GM12878 (cell line): ENCODE measurements around the gene GALNTL6. TPM values are rescaled to one million over a fixed set of nuclear protein-coding genes. Genes with fewer than 3 reads are reported as not detected.

Source experiments
- ATAC-seq: fragments of 200-7000 bp; cut with Tn5 transposase; 3 replicates; pipeline ENCODE4 v1.9.1; 2020; ENCODE audit warnings: mild to moderate bottlenecking, moderate library complexity
- BruUV-seq: library from RNA; stranded (reverse); fragments of 400-500 nt; replicated peaks from 2 replicates; lab custom pipeline; 2021; lab: Mats Ljungman, UMichigan
- CTCF ChIA-PET: fragments of 300-600 bp; sonication (Branson Sonifier 250); formaldehyde crosslinking; extraction: SDS; loops from one replicate; lab custom pipeline; 2021; ENCODE audit warnings: inconsistent platforms; lab: Yijun Ruan, JAX
- POLR2A ChIA-PET: fragments of 350-600 bp; formaldehyde crosslinking; extraction: SDS; loops from one replicate; lab custom pipeline; 2021; ENCODE audit warnings: inconsistent platforms; lab: Charles Lee
- RAD21 ChIA-PET: fragments of 300-600 bp; sonication (Branson Sonifier 250); formaldehyde crosslinking; loops from one replicate; lab custom pipeline; 2023; ENCODE audit warnings: antibody characterized with exemption; ENCODE audit not compliant: unreplicated experiment; lab: Charles Lee
- SMC1A ChIA-PET: fragments of 300-600 bp; sonication (Branson Sonifier 250); formaldehyde crosslinking; loops from one replicate; lab custom pipeline; 2023; ENCODE audit not compliant: unreplicated experiment, uncharacterized antibody; lab: Charles Lee
- DNase-seq: peaks from one replicate; pipeline ENCODE4 v3.0.0-alpha.2; 2011; ENCODE audit warnings: low read depth, low spot score
- FAIRE-seq: peaks from 3 replicates; lab custom pipeline; 2011; peaks lifted over from hg19 to GRCh38; lab: Jason Lieb, UNC
- H2AFZ ChIP-seq: 2 replicates; pipeline ENCODE4 v1.6.0; 2011; ENCODE audit warnings: low read depth, low read length, control low read depth; ENCODE audit not compliant: control insufficient read depth
- H3K27ac ChIP-seq: 2 replicates; pipeline ENCODE4 v1.5.1; 2011; ENCODE audit warnings: control low read depth; ENCODE audit not compliant: control insufficient read depth, insufficient read depth
- H3K27me3 ChIP-seq, 2 experiments: replicated peaks in 1 of 2; 2 replicates each; pipeline versions ENCODE4 v1.6.0 to v1.6.1; 2011; ENCODE audit warnings: low read length in 1 of 2; ENCODE audit not compliant: control insufficient read depth in 2 of 2, insufficient read depth in 2 of 2
- H3K36me3 ChIP-seq, 2 experiments: 2 replicates each; pipeline ENCODE4 v1.5.1; 2011; ENCODE audit warnings: low read length in 1 of 2; ENCODE audit not compliant: control insufficient read depth in 2 of 2, insufficient read depth in 2 of 2
- H3K4me1 ChIP-seq: 2 replicates; pipeline ENCODE4 v1.6.1; 2011; ENCODE audit warnings: mild to moderate bottlenecking, low read length, moderate library complexity, mixed read lengths; ENCODE audit not compliant: control insufficient read depth, insufficient read depth
- H3K4me2 ChIP-seq: 2 replicates; pipeline ENCODE4 v1.6.0; 2011; ENCODE audit warnings: control low read depth; ENCODE audit not compliant: control insufficient read depth, insufficient read depth
- H3K4me3 ChIP-seq: fragments of 200-600 bp; sonication (generic); 2 replicates; pipeline ENCODE4 v1.5.1; 2016
- H3K79me2 ChIP-seq: 2 replicates; pipeline ENCODE4 v1.6.0; 2011; ENCODE audit warnings: low read length; ENCODE audit not compliant: control insufficient read depth, insufficient read depth
- H3K9ac ChIP-seq: 2 replicates; pipeline ENCODE4 v1.8.0; 2011; ENCODE audit warnings: low read length, control low read depth, mixed read lengths; ENCODE audit not compliant: control insufficient read depth, insufficient read depth
- H3K9me3 ChIP-seq: replicated peaks from 3 replicates; pipeline ENCODE4 v1.5.1; 2011; ENCODE audit warnings: mild to moderate bottlenecking, low read length; ENCODE audit not compliant: control insufficient read depth, insufficient read depth
- H4K20me1 ChIP-seq: 2 replicates; pipeline ENCODE4 v1.6.0; 2011; ENCODE audit not compliant: control insufficient read depth, insufficient read depth
- ASH2L ChIP-seq: fragments of 300-600, 200-600 bp; sonication (generic); IDR thresholded peaks from 2 replicates; pipeline ENCODE4 v1.6.1; 2017; ENCODE audit warnings: low read depth, mild to moderate bottlenecking, borderline replicate concordance
- BCL11A ChIP-seq: IDR thresholded peaks from 2 replicates; pipeline ENCODE4 v1.6.1; 2011; ENCODE audit warnings: low read depth, low read length
- BHLHE40 ChIP-seq, 2 experiments: fragments of 450-650 bp in 1 of 2; IDR thresholded peaks; 2 replicates each; pipeline ENCODE4 v1.6.1; 2011 to 2017; ENCODE audit warnings: low read depth in 2 of 2, borderline replicate concordance in 1 of 2, improper control_type of control experiment in 1 of 2, low read length in 1 of 2, mild to moderate bottlenecking in 1 of 2
- CHD1 ChIP-seq: IDR thresholded peaks from 2 replicates; pipeline ENCODE4 v1.6.1; 2012; ENCODE audit warnings: low read depth, low read length, improper control_type of control experiment
- CHD4 ChIP-seq: fragments of 200-600 bp; sonication (generic); IDR thresholded peaks from 2 replicates; pipeline ENCODE4 v1.6.1; 2016; ENCODE audit warnings: mild to moderate bottlenecking
- EGR1 ChIP-seq, 2 experiments: IDR thresholded peaks; 1 replicate in 1 of 2; 2 replicates in 1 of 2; pipeline ENCODE4 v1.6.1; 2011 to 2012; ENCODE audit warnings: low read depth in 2 of 2, low read length in 2 of 2, borderline replicate concordance in 1 of 2, mild to moderate bottlenecking in 1 of 2, moderate library complexity in 1 of 2
- HDAC2 ChIP-seq: fragments of 200-600 bp; sonication (generic); IDR thresholded peaks from 2 replicates; pipeline ENCODE4 v1.6.1; 2017
- IRF3 ChIP-seq: fragments of 450-650 bp; IDR thresholded peaks from 2 replicates; pipeline ENCODE4 v1.6.1; 2014; ENCODE audit warnings: mild to moderate bottlenecking
- PKNOX1 ChIP-seq: fragments of 450-650 bp; IDR thresholded peaks from 2 replicates; pipeline ENCODE4 v1.6.1; 2016; ENCODE audit warnings: mild to moderate bottlenecking
- SP1 ChIP-seq: IDR thresholded peaks from one replicate; pipeline ENCODE4 v1.6.1; 2011; ENCODE audit warnings: low read depth, low read length
- TCF3 ChIP-seq: IDR thresholded peaks from 2 replicates; pipeline ENCODE4 v1.6.1; 2012; ENCODE audit warnings: low read depth, mild to moderate bottlenecking, low read length, borderline replicate concordance; ENCODE audit not compliant: insufficient read depth
- ZBTB40 ChIP-seq: fragments of 450-650 bp; IDR thresholded peaks from 2 replicates; pipeline ENCODE4 v1.6.1; 2016; ENCODE audit warnings: mild to moderate bottlenecking, moderate library complexity, borderline replicate concordance
- ZNF592 ChIP-seq: fragments of 450-650 bp; IDR thresholded peaks from 2 replicates; pipeline ENCODE4 v1.6.1; 2017; ENCODE audit warnings: mild to moderate bottlenecking, moderate library complexity
- WGBS: methylation state at CpG from one replicate; pipeline ENCODE4 v1.1.6; 2016; ENCODE audit warnings: low lambda C conversion rate; ENCODE audit not compliant: insufficient replicate concordance, insufficient coverage; ENCODE audit errors: missing lambda C conversion rate; 5-methylcytosine and 5-hydroxymethylcytosine counted together
- in situ Hi-C: fragments of 300-500 bp; cut with MboI; formaldehyde crosslinking; loops from 9 replicates; pipeline ENCODE4 v1.14.3; 2018; ENCODE audit warnings: mixed read lengths
- intact Hi-C: fragments of 100-400 bp; cut with micrococcal nuclease; formaldehyde crosslinking; loops from one replicate; pipeline ENCODE4 v1.14.2; 2022; ENCODE audit not compliant: unreplicated experiment
- polyA plus RNA-seq, 11 experiments: library from polyadenylated mRNA; depleted of rRNA in 4 of 11; unstranded in 6 of 11; stranded (reverse) in 5 of 11; fragments of >200 nt; fragmentation: Nextera tagmentation in 4 of 11; fragmentation: Illumina TruSeq in 1 of 11; extraction: Ambion mirVana in 4 of 11; extraction: Trizol in 1 of 11; gene quantifications; 1 replicate in 1 of 11; 2 replicates in 10 of 11; pipeline versions ENCODE4 v1.2.1 to v1.2.3, GENCODE V29; 2011 to 2016; ENCODE audit warnings: inconsistent platforms in 2 of 11, missing spikeins in 2 of 11, low read depth in 1 of 11
- total RNA-seq, 4 experiments: library from RNA; depleted of rRNA in 3 of 4; stranded (reverse); fragments of >200 nt in 3 of 4; fragmentation: Illumina TruSeq in 1 of 4; extraction: Trizol in 1 of 4; gene quantifications; 2 replicates each; pipeline versions ENCODE4 v1.2.1 to v1.2.3, GENCODE V29; 2013 to 2021

The GALNTL6 gene
- total and polyA plus RNA-seq, 10 of the 15 experiments (the other 5 are each of a cell fraction or from before 2014, with no cell fraction given): 0.01 to 0.29 TPM; not detected in 8

GRCh38 chr4:173005912-173006633 is 1192.9 kb downstream of the GALNTL6 start:
- in situ Hi-C loops (no loop called here), intact Hi-C loops (no loop called here)
- BruUV-seq: no TSS peak
- ChIA-PET CTCF (interaction anchor here (1.3 to 1.5 kb wide), 3 partner anchors 7 to 295 kb away, joined by 3 to 7 read pairs (median 4); no protein-coding TSS in a partner anchor), SMC1A (interaction anchor here (1.1 to 1.6 kb wide), 3 partner anchors 251 to 412 kb away, joined by 3 to 5 read pairs (median 5); no protein-coding TSS in a partner anchor), RAD21 (no interaction called here), POLR2A (no interaction called here)
- 24% methylated on average over 3 of the region's 3 CpGs for whole genome bisulfite sequencing
- no peak overlapping the region for H3K27ac ChIP-seq
- H3K4me1 ChIP-seq: no peaks in the 10 kb centered on the region
- no peaks in the 10 kb centered on the region for H3K36me3 ChIP-seq
- H3K27me3 ChIP-seq: no peaks in the 10 kb centered on the region; a peak in 1 of 4 replicates
- H4K20me1 ChIP-seq: no peaks in the 10 kb centered on the region
- H3K4me3 ChIP-seq: no peak overlapping the region
- no peak for FAIRE-seq
- no peak overlapping the region for H2AFZ ChIP-seq
- no peaks in the 10 kb centered on the region for H3K9me3 ChIP-seq
- no peak for DNase-seq
- H3K9ac ChIP-seq: no peak overlapping the region
- no peaks in the 10 kb centered on the region for H3K79me2 ChIP-seq
- ATAC-seq: no peak
- no peak overlapping the region for H3K4me2 ChIP-seq
- TF ChIP-seq TCF3: no peak
- no peak for TF ChIP-seq CHD4
- no peak for TF ChIP-seq HDAC2
- TF ChIP-seq BCL11A: no peak
- TF ChIP-seq CHD1: no peak
- no peak for TF ChIP-seq ZBTB40
- no peak for TF ChIP-seq ZNF592
- no peak for TF ChIP-seq EGR1 (IDR thresholded peaks at IDR 0.05; ENCODE audit: borderline replicate concordance in 1 of 2, low read depth in 2 of 2, low read length in 2 of 2)
- no peak for TF ChIP-seq IRF3
- TF ChIP-seq SP1: no peak
- TF ChIP-seq BHLHE40 (IDR thresholded peaks at IDR 0.05; ENCODE audit: borderline replicate concordance in 1 of 2, low read depth in 2 of 2, low read length in 1 of 2): no peak
- no peak for TF ChIP-seq ASH2L
- no peak for TF ChIP-seq PKNOX1
